ENCODE results near the gene GPR62. TPM values are rescaled to one million over a fixed set of nuclear protein-coding genes. Genes with fewer than 3 reads are reported as not detected.
"Not testable (repeated sequence)": the region's sequence is repeated elsewhere in the genome, so short reads cannot be mapped to it uniquely, and the experiment has no call there.

The GPR62 gene
- polyA plus RNA-seq, 3 donors: not detected

GRCh38 chr3:51992017-51992682, 37.0 kb downstream of the GPR62 start:
- Histone ChIP-seq H4K20me1 (ENCODE audit: insufficient read depth, low read length) (peaks cover 40% of the 10 kb centered on the region), H3K9ac (ENCODE audit: insufficient read depth, low read length, poor library complexity, severe bottlenecking) (no peak overlapping the region), H3K9me3 (replicated peaks in 1 of 2; ENCODE audit: control insufficient read depth in 1 of 2, insufficient read depth in 1 of 2, low read length in 2 of 2) (no peaks in the 10 kb centered on the region), H3K4me1 (ENCODE audit: control insufficient read depth in 1 of 2, insufficient read depth in 2 of 2, low read length in 2 of 2) (peaks cover 12 to 14% of the 10 kb centered on the region in 2 donors), H3K27ac (ENCODE audit: low read depth in 1 of 2, low read length in 2 of 2) (peak overlapping the region in 1 of 2 donors; percentile 26), H3K27me3 (ENCODE audit: control insufficient read depth in 2 of 2, insufficient read depth in 2 of 2, low read length in 2 of 2) (no peaks in the 10 kb centered on the region), H3K36me3 (replicated peaks in 1 of 2; ENCODE audit: control insufficient read depth in 1 of 2, insufficient read depth in 2 of 2, low read length in 2 of 2) (peaks cover 34 to 37% of the 10 kb centered on the region in 2 donors), H3K4me2 (replicated peaks; ENCODE audit: extremely low read depth, low read length, poor library complexity, severe bottlenecking) (no peak overlapping the region), H2AFZ (ENCODE audit: insufficient read depth, low read depth, low read length, poor library complexity, severe bottlenecking) (no peak overlapping the region), H3K79me2 (ENCODE audit: insufficient read depth, low read length) (peaks cover 28% of the 10 kb centered on the region), H3K4me3 (replicated peaks in 1 of 3; ENCODE audit: low read depth in 2 of 3, low read length in 3 of 3) (no peak overlapping the region)
- no peak for TF ChIP-seq CTCF (IDR thresholded peaks at IDR 0.05)
- WGBS (ENCODE audit: insufficient coverage): 100% methylated on average over 1 of the region's 3 CpGs
- H3K9me3 Mint-ChIP-seq: peaks cover 0 to 2% (median 0%) of the 10 kb centered on the region in 7 donors
- H3K27ac Mint-ChIP-seq: peak overlapping the region in 2 of 7 donors; percentile 22 to 32
- peaks cover 22% of the 10 kb centered on the region for H3K4me1 Mint-ChIP-seq
- no peak for DNase-seq
- no peak overlapping the region for H3K4me3 Mint-ChIP-seq
- peaks cover 0 to 3% (median 2%) of the 10 kb centered on the region in 3 donors for H3K27me3 Mint-ChIP-seq (ENCODE audit: low read depth in 3 of 3)
- H3K36me3 Mint-ChIP-seq: peaks cover 23 to 41% of the 10 kb centered on the region in 2 donors
- intact Hi-C loops (cut with micrococcal nuclease): no loop called here

- H3K9me3 ChIP-seq (replicated peaks in 1 of 2; ENCODE audit: control insufficient read depth in 1 of 2, insufficient read depth in 1 of 2, low read length in 2 of 2); H3K27me3 Mint-ChIP-seq (ENCODE audit: low read depth in 3 of 3); H3K27me3 ChIP-seq (ENCODE audit: control insufficient read depth in 2 of 2, insufficient read depth in 2 of 2, low read length in 2 of 2); H3K4me3 ChIP-seq (replicated peaks in 1 of 3; ENCODE audit: low read depth in 2 of 3, low read length in 3 of 3); H3K4me2 ChIP-seq (replicated peaks; ENCODE audit: extremely low read depth, low read length, poor library complexity, severe bottlenecking); DNase-seq; H3K4me3 Mint-ChIP-seq; H3K9me3 Mint-ChIP-seq; H2AFZ ChIP-seq (ENCODE audit: insufficient read depth, low read depth, low read length, poor library complexity, severe bottlenecking): not testable (repeated sequence)
- peaks cover 23% of the 10 kb centered on the region for H3K4me1 Mint-ChIP-seq
- Histone ChIP-seq H3K36me3 (replicated peaks in 1 of 2; ENCODE audit: control insufficient read depth in 1 of 2, insufficient read depth in 2 of 2, low read length in 2 of 2) (peaks cover 34 to 37% of the 10 kb centered on the region in 2 donors), H3K27ac (ENCODE audit: low read depth in 1 of 2, low read length in 2 of 2) (peak overlapping the region in 1 of 2 donors; percentile 88), H3K9ac (ENCODE audit: insufficient read depth, low read length, poor library complexity, severe bottlenecking) (peak overlapping the region; percentile 96), H3K79me2 (ENCODE audit: insufficient read depth, low read length) (peaks cover 28% of the 10 kb centered on the region), H4K20me1 (ENCODE audit: insufficient read depth, low read length) (peaks cover 40% of the 10 kb centered on the region), H3K4me1 (ENCODE audit: control insufficient read depth in 1 of 2, insufficient read depth in 2 of 2, low read length in 2 of 2) (peaks cover 12 to 14% of the 10 kb centered on the region in 2 donors)
- H3K36me3 Mint-ChIP-seq: peaks cover 23 to 41% of the 10 kb centered on the region in 2 donors
- WGBS (ENCODE audit: insufficient coverage): 96% methylated on average over 3 of the region's 13 CpGs
- H3K27ac Mint-ChIP-seq: peak overlapping the region in 3 of 7 donors; percentile 2 to 67 (median 56)
- intact Hi-C loops (cut with micrococcal nuclease): loop anchor here in 1 of 2 donors (2.0 kb wide), 1 partner anchor 51 kb away; the partner anchor contains the start of gene PARP3
Observed at GRCh38 chr3:51993657-51994056, 38.5 kb downstream of the GPR62 start.
